Keratinocyte (primary cell): ENCODE measurements around the gene COA5. TPM values are rescaled to one million over a fixed set of nuclear protein-coding genes. Genes with fewer than 3 reads are reported as not detected.

Experiments used
- DNase-seq: peaks from one replicate; pipeline ENCODE4 v3.0.0-alpha.2; 2011; ENCODE audit warnings: low read depth, missing footprints, low spot score
- FAIRE-seq: peaks from 2 replicates; lab custom pipeline; 2011; peaks lifted over from hg19 to GRCh38; lab: Jason Lieb, UNC
- H2AFZ ChIP-seq: 2 replicates; pipeline ENCODE4 v1.6.0; 2012; ENCODE audit warnings: low read length, control low read depth, inconsistent platforms; ENCODE audit not compliant: control insufficient read depth
- H3K27ac ChIP-seq: 2 replicates; pipeline ENCODE4 v1.5.1; 2011; ENCODE audit warnings: low read length; ENCODE audit not compliant: control insufficient read depth, insufficient read depth
- H3K27me3 ChIP-seq: 3 replicates; pipeline ENCODE4 v1.6.0; 2011; ENCODE audit warnings: low read length; ENCODE audit not compliant: control insufficient read depth, insufficient read depth; ENCODE audit errors: extremely low read depth
- H3K36me3 ChIP-seq, 2 experiments: 2 replicates in 1 of 2; 3 replicates in 1 of 2; pipeline ENCODE4 v1.5.1; 2011; ENCODE audit warnings: low read length in 2 of 2, mild to moderate bottlenecking in 1 of 2; ENCODE audit not compliant: control insufficient read depth in 2 of 2, insufficient read depth in 2 of 2; ENCODE audit errors: extremely low read depth in 1 of 2
- H3K4me1 ChIP-seq: 3 replicates; pipeline ENCODE4 v1.5.1; 2011; ENCODE audit warnings: low read length; ENCODE audit not compliant: control insufficient read depth, insufficient read depth; ENCODE audit errors: extremely low read depth
- H3K4me2 ChIP-seq: 3 replicates; pipeline ENCODE4 v1.6.0; 2011; ENCODE audit warnings: low read depth, low read length; ENCODE audit not compliant: control insufficient read depth, insufficient read depth; ENCODE audit errors: extremely low read depth
- H3K4me3 ChIP-seq, 3 experiments: fragments of 200-600 bp in 1 of 3; sonication (generic) in 1 of 3; 2 replicates in 2 of 3; 3 replicates in 1 of 3; pipeline ENCODE4 v1.5.1; 2011 to 2016; ENCODE audit warnings: low read length in 3 of 3, mild to moderate bottlenecking in 3 of 3, control low read depth in 2 of 3, inconsistent platforms in 1 of 3, low read depth in 1 of 3, mixed read lengths in 1 of 3, mixed run types in 1 of 3, moderate library complexity in 1 of 3; ENCODE audit not compliant: control insufficient read depth in 2 of 3, insufficient read depth in 2 of 3; ENCODE audit errors: extremely low read depth in 1 of 3
- H3K79me2 ChIP-seq: 2 replicates; pipeline ENCODE4 v1.6.0; 2012; ENCODE audit warnings: low read length; ENCODE audit not compliant: control insufficient read depth, insufficient read depth
- H3K9ac ChIP-seq: 3 replicates; pipeline ENCODE4 v1.6.0; 2011; ENCODE audit warnings: low read length; ENCODE audit not compliant: control insufficient read depth, insufficient read depth; ENCODE audit errors: extremely low read depth
- H3K9me1 ChIP-seq: 3 replicates; pipeline ENCODE4 v1.6.0; 2011; ENCODE audit warnings: low read length; ENCODE audit not compliant: control insufficient read depth, insufficient read depth; ENCODE audit errors: extremely low read depth
- H3K9me3 ChIP-seq: 2 replicates; pipeline ENCODE4 v1.5.1; 2012; ENCODE audit warnings: low read depth, low read length; ENCODE audit not compliant: control insufficient read depth
- H4K20me1 ChIP-seq: 3 replicates; pipeline ENCODE4 v1.6.0; 2011; ENCODE audit warnings: low read length; ENCODE audit not compliant: control insufficient read depth, insufficient read depth; ENCODE audit errors: extremely low read depth
- EZH2 ChIP-seq: IDR thresholded peaks from one replicate; pipeline ENCODE4 v1.6.1; 2012; ENCODE audit warnings: inconsistent platforms, mild to moderate bottlenecking, low read length, moderate library complexity
- dilution Hi-C: fragments of 300-500 bp; cut with MboI; formaldehyde crosslinking; loops from one replicate; pipeline ENCODE4 v1.7.0; 2020; ENCODE audit warnings: low sequenced_read_pairs; ENCODE audit not compliant: extremely low pct_ligation_motif_present
- polyA plus RNA-seq, 5 experiments: library from polyadenylated mRNA; depleted of rRNA in 3 of 5; stranded (reverse) in 3 of 5; stranded (forward) in 1 of 5; unstranded in 1 of 5; fragments of >200 nt; gene quantifications; 1 replicate in 1 of 5; 2 replicates in 3 of 5; 3 replicates in 1 of 5; pipeline versions ENCODE4 v1.2.1 to v1.2.3, GENCODE V29; 2011 to 2012; ENCODE audit warnings: missing spikeins in 2 of 5, low read depth in 1 of 5, low replicate concordance in 1 of 5
- TF ChIP-seq, protein P1 (sequence below), 3 experiments: IDR thresholded peaks in 1 of 3; conservative IDR thresholded peaks in 1 of 3; optimal IDR thresholded peaks in 1 of 3; 2 replicates in 2 of 3; 3 replicates in 1 of 3; pipeline versions ENCODE3 to v1.5.1; 2011; ENCODE audit warnings: low read length in 3 of 3, mild to moderate bottlenecking in 3 of 3, moderate library complexity in 2 of 3, control low read depth in 1 of 3, inconsistent platforms in 1 of 3; ENCODE audit not compliant: insufficient read depth in 2 of 3; ENCODE audit errors: extremely low read depth in 1 of 3

Gene COA5
- polyA plus RNA-seq, 1 donor (not counting 4 experiments of a cell fraction or from before 2014, with no cell fraction given), result 25.1 TPM

DNA sequence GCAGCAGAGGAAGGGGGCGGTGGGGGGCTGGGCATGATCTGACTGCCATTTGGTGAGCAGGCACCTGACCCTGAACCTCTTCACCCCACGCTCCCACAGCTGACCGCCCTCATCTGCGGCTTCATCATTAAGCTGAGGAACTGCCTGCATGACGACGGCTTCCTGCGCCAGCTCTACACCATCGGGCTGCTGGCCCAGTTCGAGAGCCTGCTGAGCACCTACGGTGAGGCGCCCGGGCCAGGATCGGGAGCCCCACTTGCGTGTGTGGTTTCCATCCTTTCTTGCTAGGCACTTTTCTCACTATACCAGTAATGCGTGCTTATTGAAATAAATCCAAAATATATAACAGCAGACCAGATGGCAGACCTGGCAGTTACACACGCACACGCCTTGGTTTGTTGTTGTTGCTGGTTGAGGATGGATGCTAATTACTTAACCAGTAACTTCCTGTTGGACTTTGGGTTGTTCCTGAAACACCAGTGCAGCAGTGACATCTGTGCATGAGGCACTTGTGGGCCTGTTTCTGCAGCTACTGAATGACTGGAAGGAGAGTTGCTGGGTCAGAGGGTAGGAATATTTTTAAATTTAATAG lies 43.7 kb downstream of the COA5 start:
- FAIRE-seq (no peak), DNase-seq (no peak)
- peaks cover 11 to 14% of the 10 kb centered on the region in 2 experiments for H3K36me3 ChIP-seq
- no peaks in the 10 kb centered on the region for H3K27me3 ChIP-seq
- peaks cover 16% of the 10 kb centered on the region for H3K4me1 ChIP-seq
- TF ChIP-seq, protein P1, sequence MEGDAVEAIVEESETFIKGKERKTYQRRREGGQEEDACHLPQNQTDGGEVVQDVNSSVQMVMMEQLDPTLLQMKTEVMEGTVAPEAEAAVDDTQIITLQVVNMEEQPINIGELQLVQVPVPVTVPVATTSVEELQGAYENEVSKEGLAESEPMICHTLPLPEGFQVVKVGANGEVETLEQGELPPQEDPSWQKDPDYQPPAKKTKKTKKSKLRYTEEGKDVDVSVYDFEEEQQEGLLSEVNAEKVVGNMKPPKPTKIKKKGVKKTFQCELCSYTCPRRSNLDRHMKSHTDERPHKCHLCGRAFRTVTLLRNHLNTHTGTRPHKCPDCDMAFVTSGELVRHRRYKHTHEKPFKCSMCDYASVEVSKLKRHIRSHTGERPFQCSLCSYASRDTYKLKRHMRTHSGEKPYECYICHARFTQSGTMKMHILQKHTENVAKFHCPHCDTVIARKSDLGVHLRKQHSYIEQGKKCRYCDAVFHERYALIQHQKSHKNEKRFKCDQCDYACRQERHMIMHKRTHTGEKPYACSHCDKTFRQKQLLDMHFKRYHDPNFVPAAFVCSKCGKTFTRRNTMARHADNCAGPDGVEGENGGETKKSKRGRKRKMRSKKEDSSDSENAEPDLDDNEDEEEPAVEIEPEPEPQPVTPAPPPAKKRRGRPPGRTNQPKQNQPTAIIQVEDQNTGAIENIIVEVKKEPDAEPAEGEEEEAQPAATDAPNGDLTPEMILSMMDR (optimal IDR thresholded peaks at IDR 0.05 in 1 of 3, IDR thresholded peaks at IDR 0.05 in 1 of 3, conservative IDR thresholded peaks at IDR 0.05 in 1 of 3; ENCODE audit: extremely low read depth in 1 of 3, insufficient read depth in 2 of 3, low read length in 3 of 3), result no peak
- no peak for TF ChIP-seq EZH2
- H2AFZ ChIP-seq, result no peak overlapping the region
- H3K4me3 ChIP-seq, result no peak overlapping the region
- no peak overlapping the region for H3K4me2 ChIP-seq
- H3K27ac ChIP-seq, result no peak overlapping the region
- dilution Hi-C loops, result no loop called here
- peaks cover 4% of the 10 kb centered on the region for H3K9me1 ChIP-seq
- H4K20me1 ChIP-seq, result no peaks in the 10 kb centered on the region
- no peak overlapping the region for H3K9ac ChIP-seq
- no peaks in the 10 kb centered on the region for H3K79me2 ChIP-seq
- H3K9me3 ChIP-seq, result no peaks in the 10 kb centered on the region

DNA sequence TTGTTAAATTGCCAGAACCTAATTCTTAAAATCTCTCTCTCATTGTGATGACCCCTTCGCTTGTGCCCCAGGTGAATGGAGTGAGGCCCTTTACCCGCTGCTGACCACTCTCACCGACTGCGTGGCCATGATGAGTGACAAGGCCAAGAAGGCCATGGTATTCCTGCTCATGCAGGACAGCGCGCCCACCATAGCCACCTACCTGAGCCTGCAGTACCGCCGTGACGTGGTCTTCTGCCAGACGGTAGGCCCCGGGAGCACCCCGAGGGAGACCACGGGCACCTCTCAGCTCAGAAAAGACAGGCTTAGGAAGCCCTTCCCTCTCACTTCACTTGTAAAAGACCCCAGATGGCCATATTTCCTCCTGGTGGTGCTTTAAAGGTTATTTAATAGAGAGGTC lies 44.9 kb downstream of the COA5 start:
- Histone ChIP-seq H3K4me3 (no peak overlapping the region), H3K4me1 (peaks cover 8% of the 10 kb centered on the region), H4K20me1 (no peaks in the 10 kb centered on the region), H2AFZ (no peak overlapping the region), H3K79me2 (no peaks in the 10 kb centered on the region), H3K9me3 (no peaks in the 10 kb centered on the region), H3K4me2 (no peak overlapping the region), H3K9ac (no peak overlapping the region), H3K36me3 (peaks cover 3 to 15% of the 10 kb centered on the region in 2 experiments), H3K27ac (no peak overlapping the region), H3K27me3 (no peaks in the 10 kb centered on the region), H3K9me1 (no peaks in the 10 kb centered on the region)
- DNase-seq (no peak), FAIRE-seq (no peak)
- dilution Hi-C loops, result no loop called here
- TF ChIP-seq EZH2, result no peak
- TF ChIP-seq, protein P1 (optimal IDR thresholded peaks at IDR 0.05 in 1 of 3, IDR thresholded peaks at IDR 0.05 in 1 of 3, conservative IDR thresholded peaks at IDR 0.05 in 1 of 3; ENCODE audit: extremely low read depth in 1 of 3, insufficient read depth in 2 of 3, low read length in 3 of 3), result no peak
